Stimulated activated CD4-positive, alpha-beta T cell treated with anti-CD3 and anti-CD28 coated beads, Interleukin-15, amount 100 ng/mL, for 24 hours (primary cell): Measurements from ENCODE around the gene WDR89.
"Not testable (repeated sequence)": the region's sequence is repeated elsewhere in the genome, so short reads cannot be mapped to it uniquely, and the experiment has no call there.

ENCODE experiments used
- DNase-seq: peaks from one replicate; pipeline ENCODE4 v3.0.0-alpha.2; 2020

Gene WDR89

GRCh38 chr14:63650256-63650952, 8.7 kb upstream of the WDR89 start:
- DNase-seq: peak; percentile 42

DNA sequence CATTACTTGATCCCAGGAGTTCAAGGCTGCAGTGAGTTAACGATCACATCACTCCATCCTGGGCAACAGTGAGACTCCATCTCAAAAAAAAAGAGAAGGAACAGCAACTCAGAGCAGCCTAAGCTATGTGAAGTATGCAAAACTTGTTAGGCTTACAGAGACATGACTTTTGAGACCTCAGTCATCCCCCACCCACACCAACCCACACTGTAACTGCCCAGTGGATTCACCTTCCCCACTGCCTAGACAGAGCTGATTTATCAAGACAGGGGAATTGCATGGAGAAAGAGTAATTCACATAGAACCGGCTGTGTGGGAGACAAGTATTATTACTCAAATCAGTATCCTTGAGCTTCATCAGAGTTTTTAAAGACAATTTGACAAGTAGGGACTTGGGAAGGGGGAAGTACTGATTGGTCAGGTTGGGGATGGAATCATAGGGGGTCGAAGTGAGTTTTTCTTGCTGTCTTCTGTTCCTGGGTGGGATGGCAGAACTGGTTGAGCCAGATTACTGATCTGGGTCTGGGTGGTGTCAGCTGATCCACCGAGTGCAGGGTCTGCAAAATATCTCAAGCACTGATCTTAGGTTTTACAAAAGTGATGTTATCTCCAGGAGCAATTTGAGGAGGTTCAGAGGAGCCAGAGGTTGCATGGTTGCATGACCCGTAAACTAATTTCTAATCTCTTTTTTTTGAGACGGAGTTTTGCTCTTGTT, 6.2 kb upstream of the WDR89 start:
- no peak for DNase-seq

GRCh38 chr14:63644741-63645140, 3.1 kb upstream of the WDR89 start:
- DNase-seq: no peak

DNA sequence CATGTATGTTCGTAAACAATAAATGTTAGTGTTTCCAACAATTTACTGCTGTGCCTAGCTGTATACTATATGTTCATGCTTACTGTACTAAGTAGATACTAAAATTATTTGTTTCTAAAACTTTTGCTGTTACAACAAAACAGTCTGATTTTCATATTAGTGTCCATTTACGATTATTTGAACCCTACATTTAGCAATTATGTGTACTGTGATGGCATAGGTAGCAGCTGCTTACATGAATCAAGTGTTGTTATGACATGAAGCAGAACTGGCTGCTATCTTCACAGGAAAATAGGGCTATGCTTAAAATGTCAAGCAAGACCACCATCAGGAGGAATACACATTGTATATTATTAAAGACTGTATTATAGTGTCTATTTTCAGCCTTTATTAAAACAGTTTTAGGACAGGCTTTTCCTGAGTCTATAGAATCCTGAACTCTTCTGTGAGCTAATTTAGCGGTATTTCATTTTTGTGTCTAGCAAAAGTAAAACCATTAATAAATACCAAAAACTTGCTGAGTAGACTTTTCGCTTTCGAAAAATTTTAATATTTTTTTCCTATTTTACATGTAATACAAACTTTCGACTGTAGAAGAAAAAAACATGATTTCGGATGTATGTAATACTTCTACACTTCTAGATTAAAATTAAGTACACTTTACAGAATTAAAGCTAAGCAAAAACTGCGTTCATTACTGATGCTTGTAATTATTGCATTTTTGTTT, 1.1 kb upstream of the WDR89 start:
- DNase-seq: no peak

- peak; percentile 81 for DNase-seq
Measured at GRCh38 chr14:63642229-63642611, 549 bp upstream of the WDR89 start.

- DNase-seq: no peak
Measured at GRCh38 chr14:63638493-63638892, 3.2 kb downstream of the WDR89 start.

GRCh38 chr14:63636094-63636635, 5.5 kb downstream of the WDR89 start:
- DNase-seq: not testable (repeated sequence)

- DNase-seq: no peak
Measured at GRCh38 chr14:63633801-63634200, 7.9 kb downstream of the WDR89 start.

DNA sequence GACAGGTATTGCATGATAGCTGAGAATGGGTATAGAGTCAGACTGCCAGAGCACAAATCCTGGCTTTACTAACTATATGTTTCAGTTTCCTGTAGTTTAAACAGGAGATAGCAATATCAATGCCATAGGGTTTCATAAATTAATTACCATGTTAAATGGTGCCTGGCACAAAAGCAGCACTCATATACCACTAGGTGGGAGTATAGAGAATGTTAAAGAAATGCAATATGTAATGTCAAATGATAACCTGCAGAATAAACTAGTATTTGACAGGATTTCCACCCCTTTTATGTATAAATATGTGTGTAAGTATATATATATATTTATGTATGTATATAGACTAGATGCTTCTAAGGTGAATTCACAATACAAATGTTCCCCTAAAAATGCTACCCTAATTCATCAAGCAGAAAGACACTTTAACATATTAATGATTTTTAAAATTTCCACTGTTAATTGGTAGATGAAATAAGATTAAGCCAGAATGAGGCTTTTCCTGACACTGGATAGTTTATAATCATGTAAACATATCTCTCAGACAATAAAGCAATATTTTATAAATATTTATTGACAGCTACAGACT, 8.6 kb downstream of the WDR89 start:
- no peak for DNase-seq

- no peak for DNase-seq
Measured at GRCh38 chr14:63624701-63625100, 17.0 kb downstream of the WDR89 start.

DNA sequence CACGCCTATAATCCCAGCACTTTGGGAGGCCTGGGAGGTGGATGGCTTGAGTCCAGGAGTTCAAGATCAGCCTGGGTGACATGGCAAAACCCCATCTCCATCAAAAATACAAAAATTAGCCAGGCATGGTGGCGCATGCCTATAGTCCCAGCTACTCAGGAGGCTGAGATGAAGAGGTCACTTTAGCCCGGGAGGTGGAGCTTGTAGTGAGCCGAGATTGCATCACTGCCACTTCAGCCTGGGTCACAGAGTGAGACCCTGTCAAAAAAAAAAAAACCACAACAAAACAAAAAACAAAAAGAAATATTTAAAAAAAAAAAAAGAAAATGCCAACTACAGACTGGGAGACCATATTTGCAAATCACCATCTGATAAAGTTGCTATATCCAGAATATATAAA, 17.5 kb downstream of the WDR89 start:
- no peak for DNase-seq

DNA sequence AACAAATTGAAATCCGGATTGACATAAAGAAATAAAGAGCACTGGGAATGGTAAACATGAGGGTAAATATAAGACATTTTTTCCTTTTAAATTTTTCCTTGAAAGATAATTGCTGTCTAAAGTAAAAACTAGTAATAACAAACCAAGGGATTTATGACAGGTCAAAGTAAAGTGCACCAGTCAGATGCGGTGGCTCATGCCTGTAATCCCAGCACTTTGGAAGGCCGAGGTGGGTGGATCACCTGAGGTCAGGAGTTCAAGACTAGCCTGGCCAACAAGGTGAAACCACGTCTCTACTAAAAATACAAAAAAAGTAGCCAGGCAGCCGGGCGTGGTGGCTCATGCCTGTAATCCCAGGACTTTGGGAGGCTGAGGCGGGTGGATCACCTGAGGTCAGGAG, 19.7 kb downstream of the WDR89 start:
- not testable (repeated sequence) for DNase-seq

DNA sequence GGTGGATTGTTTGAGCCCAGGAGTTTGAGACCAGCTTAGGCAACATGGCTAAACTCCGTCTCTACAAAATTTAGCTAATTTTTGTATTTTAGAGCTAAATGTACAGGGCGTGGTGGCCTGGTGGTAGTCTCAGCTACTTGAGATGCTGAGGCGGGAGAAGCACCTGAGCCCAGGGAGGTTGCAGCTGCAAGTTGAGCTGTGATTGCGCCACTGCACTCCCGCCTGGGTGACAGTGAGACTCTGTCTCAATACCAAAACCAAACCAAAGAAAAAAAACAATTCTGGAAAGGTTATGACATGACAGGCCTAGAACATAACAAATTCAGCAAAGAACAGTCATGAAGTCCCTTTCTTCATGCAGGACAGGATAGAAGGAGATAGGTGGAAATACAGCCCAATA, 25.7 kb downstream of the WDR89 start:
- no peak for DNase-seq

DNA sequence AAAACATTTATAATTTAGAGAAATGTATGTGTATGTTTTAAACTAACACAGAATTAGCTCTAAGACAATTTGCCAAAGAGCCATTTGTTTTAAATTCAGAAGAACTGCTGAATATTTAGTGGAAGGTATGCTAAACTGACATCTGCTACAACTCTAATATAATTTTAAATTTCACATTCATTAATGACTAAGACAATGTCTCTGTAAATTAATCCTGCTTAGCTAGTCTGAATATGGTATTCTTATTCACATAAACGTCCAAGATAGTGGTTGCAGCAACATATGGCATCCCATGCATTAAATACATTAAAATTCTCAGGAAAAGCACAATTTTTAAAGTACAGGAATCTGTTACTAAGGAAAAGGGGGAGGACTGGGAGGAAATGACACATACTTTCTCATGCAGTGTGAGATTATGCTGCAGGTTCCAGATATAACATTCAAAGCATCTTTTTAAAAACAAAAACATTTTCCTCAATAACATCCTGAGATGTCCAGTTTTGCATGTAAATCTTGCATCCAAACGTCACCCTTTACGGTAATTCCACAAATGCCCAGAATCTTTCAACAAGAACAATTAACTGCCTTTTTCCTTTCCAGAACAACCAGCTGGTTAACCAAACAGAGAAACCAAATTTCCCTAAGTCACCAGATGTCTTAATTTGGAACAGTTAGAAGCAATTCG, 26.9 kb downstream of the WDR89 start:
- DNase-seq: no peak

DNA sequence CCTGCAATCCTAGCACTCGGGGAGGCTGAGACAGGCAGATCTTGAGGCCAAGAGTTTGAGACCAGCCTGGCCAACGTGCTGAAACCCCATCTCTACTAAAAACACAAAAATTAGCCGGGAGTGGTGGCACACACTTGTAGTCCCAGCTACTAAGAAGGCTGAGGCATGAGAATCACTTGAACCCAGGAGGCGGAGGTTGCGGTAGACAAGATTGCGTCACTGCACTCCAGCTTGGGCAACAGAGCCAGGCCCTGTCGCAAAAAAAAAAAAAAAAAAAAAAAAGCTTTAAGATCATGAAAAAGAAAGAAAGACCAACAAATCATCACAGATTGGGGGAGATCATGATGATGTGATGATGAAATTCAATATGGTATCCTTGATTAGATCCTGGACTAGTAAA, 30.6 kb downstream of the WDR89 start:
- no peak for DNase-seq

GRCh38 chr14:63605041-63605532, 36.6 kb downstream of the WDR89 start:
- no peak for DNase-seq

DNA sequence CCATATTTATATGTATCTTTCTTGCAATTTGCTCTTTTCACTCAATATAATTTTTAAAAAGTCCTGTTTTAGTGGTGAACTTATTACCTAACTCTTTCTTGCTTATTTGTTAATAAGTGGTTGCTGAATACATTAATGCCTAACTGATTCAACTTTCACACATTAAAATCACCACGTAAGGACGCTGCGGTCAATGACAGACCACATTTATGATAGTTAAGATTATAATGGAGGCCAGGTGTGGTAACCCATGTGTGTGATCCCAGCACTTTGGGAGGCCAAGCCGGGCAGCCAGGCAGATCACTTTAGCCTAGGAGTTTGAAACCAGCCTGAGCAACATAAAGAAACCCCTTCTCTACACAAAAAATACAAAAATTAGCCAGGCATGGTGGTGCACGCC, 37.0 kb downstream of the WDR89 start:
- no peak for DNase-seq

- no peak for DNase-seq
Measured at GRCh38 chr14:63603749-63604277, 37.9 kb downstream of the WDR89 start.

DNA sequence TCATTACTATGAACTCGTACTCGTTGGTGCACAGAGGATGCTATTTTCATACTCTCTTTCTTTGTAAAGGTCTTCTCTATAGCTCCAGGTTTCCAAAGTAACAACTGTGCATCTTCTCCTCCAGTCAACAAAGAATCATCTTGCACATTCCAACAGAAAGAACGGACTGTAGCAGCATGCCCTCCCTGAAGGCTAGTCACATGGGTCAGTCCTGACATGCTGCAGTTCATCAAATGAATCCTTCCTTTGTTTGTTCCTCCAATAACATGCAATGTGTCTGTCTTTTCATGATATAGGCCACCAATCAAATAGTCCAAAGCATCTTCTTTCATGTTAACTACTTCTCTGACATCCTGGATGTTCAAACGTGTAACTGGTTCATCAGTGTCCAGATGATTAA, 42.9 kb downstream of the WDR89 start:
- no peak for DNase-seq

DNA sequence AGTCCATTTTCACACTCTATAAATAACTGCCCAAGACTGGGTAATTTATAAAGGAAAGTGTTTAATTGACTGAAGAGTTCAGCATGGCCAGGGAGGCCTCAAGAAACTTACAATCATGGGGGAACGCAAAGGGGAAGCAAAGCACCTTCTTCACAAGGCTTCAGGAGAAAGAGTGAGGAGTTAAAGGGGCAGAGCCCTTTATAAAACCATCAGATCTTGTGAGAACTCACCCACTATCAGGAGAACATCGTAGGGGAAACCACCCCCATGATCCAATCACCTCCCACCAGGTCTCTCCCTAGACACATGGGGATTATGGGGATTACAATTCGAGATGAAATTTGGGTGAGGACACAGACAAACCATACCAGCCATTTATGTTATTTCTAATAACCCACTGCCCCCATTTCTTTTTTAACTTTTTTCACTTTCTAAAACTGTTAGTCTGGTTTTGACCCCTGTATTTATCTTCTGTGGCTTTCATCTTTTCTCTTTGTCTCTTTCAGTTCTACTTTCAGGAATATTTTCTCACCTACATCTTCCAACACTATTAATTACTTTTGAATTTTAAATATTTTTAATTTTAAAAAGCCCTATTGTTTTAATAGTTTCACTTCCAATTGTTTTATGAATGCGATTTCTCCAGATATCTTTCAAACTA, 44.5 kb downstream of the WDR89 start:
- no peak for DNase-seq

DNA sequence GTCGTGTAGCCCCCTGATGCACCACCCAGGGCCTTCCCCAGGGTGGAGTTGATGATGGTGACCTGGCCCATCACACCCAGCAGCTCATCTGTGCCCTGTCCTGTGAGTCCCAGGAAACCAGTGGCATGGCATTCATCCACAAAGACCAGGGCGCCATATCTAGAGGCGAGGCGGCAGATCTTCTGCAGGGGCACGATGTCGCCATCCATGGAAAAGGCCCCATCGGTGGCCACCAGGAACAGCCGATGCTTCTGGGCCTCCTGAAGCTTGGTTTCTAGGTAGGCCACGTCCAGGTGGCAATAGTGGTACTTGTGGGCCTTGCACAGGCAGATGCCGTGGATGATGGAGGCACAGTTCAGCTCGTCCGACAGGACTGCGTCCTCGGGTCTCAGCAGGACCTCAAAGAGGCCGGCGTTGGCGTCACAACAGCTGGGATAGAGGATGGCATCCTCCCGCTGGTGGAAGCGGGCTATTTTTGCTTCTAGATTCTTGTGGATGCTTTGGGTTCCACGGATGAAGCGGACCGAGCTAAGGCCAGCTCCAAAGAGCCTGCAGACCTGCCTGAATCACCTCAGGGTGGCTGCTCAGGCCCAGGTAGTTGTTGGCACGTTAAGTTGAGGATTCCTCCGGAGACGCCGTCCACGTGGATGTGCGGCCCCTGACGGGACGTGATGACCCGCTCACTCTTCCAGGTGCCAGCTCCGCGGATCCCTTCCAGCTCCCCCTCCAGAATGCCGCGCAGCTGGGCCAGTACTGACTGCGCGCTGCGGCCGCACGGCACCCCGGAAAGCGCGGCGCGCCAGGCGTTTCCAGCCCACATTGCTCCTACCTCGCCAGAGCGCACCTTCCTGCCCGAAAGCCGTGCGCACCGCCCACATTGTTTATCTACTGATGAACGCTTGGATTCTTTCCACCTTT, 47.0 kb downstream of the WDR89 start:
- DNase-seq: no peak
